Measurements from ENCODE around the gene PDCD1. TPM values are rescaled to one million over a fixed set of nuclear protein-coding genes. Genes with fewer than 3 reads are reported as not detected.

PDCD1 gene
- total RNA-seq, 2 donors from 2014 or later = 1.0 to 17.5 TPM

- H3K4me3 ChIP-seq = no peak overlapping the region
- no peaks in the 10 kb centered on the region for H3K27me3 ChIP-seq
- no peak overlapping the region for H3K27ac ChIP-seq
- no peaks in the 10 kb centered on the region for H3K9me3 ChIP-seq
- H3K4me1 ChIP-seq = peaks cover 0 to 5% of the 10 kb centered on the region in 2 donors
- no peak for DNase-seq (ENCODE audit: low spot score)
- H3K36me3 ChIP-seq = no peaks in the 10 kb centered on the region
- TF ChIP-seq CTCF (IDR thresholded peaks at IDR 0.05) = no peak
These were observed 33.8 kb upstream of the PDCD1 start for GRCh38 chr2:241892299-241893137.

- H3K27me3 ChIP-seq = no peaks in the 10 kb centered on the region
- no peak overlapping the region for H3K4me3 ChIP-seq
- H3K4me1 ChIP-seq = peaks cover 0 to 5% of the 10 kb centered on the region in 2 donors
- TF ChIP-seq CTCF (IDR thresholded peaks at IDR 0.05) = no peak
- H3K36me3 ChIP-seq = no peaks in the 10 kb centered on the region
- DNase-seq (ENCODE audit: low spot score) = no peak
- no peak overlapping the region for H3K27ac ChIP-seq
- no peaks in the 10 kb centered on the region for H3K9me3 ChIP-seq
These were observed 33.2 kb upstream of the PDCD1 start for GRCh38 chr2:241891988-241892298.

- no peak overlapping the region for H3K27ac ChIP-seq
These were observed 32.8 kb upstream of the PDCD1 start for GRCh38 chr2:241891315-241891987.

GRCh38 chr2:241890524-241891235 is 32.0 kb upstream of the PDCD1 start:
- H3K27me3 ChIP-seq = no peaks in the 10 kb centered on the region
- H3K4me1 ChIP-seq = peaks cover 0 to under 1% of the 10 kb centered on the region in 2 donors
- TF ChIP-seq CTCF (IDR thresholded peaks at IDR 0.05) = no peak
- DNase-seq (ENCODE audit: low spot score) = no peak
- H3K36me3 ChIP-seq = no peaks in the 10 kb centered on the region
- no peak overlapping the region for H3K27ac ChIP-seq
- no peaks in the 10 kb centered on the region for H3K9me3 ChIP-seq
- H3K4me3 ChIP-seq = no peak overlapping the region

More at GRCh38 chr2:241891315-241891987, 32.8 kb upstream of the PDCD1 start:
- DNase-seq (ENCODE audit: low spot score) = no peak
- no peaks in the 10 kb centered on the region for H3K27me3 ChIP-seq
- H3K4me1 ChIP-seq = peaks cover 0 to 5% of the 10 kb centered on the region in 2 donors
- H3K9me3 ChIP-seq = no peaks in the 10 kb centered on the region
- no peak overlapping the region for H3K4me3 ChIP-seq
- TF ChIP-seq CTCF (IDR thresholded peaks at IDR 0.05) = no peak
- no peaks in the 10 kb centered on the region for H3K36me3 ChIP-seq

GRCh38 chr2:241888641-241889040 is 29.9 kb upstream of the PDCD1 start:
- Histone ChIP-seq H3K27ac (no peak overlapping the region), H3K27me3 (no peaks in the 10 kb centered on the region), H3K4me1 (no peaks in the 10 kb centered on the region), H3K4me3 (no peak overlapping the region), H3K9me3 (no peaks in the 10 kb centered on the region), H3K36me3 (no peaks in the 10 kb centered on the region)
- no peak for DNase-seq (ENCODE audit: low spot score)
- TF ChIP-seq CTCF (IDR thresholded peaks at IDR 0.05) = no peak

Data from right atrium auricular region (tissue), 2 donors.